Measurements from ENCODE around the gene CAMTA1. TPM values are rescaled to one million over a fixed set of nuclear protein-coding genes. Genes with fewer than 3 reads are reported as not detected.

Gene CAMTA1
- total RNA-seq, 1 donor from 2014 or later = 77.6 TPM

GRCh38 chr1:7009741-7010525, 224.7 kb downstream of the CAMTA1 start:
- no peak for FAIRE-seq
- H3K4me3 ChIP-seq (ENCODE audit: insufficient read depth, low read depth, low read length) = no peak overlapping the region
- peaks cover 12% of the 10 kb centered on the region for H3K27me3 ChIP-seq (ENCODE audit: insufficient read depth, low read length)
- DNase-seq (ENCODE audit: low read depth) = no peak
- no peaks in the 10 kb centered on the region for H3K36me3 ChIP-seq (ENCODE audit: insufficient read depth, low read length)
- H3K4me2 ChIP-seq (ENCODE audit: low read length) = no peak overlapping the region
- no peaks in the 10 kb centered on the region for H3K4me1 ChIP-seq (ENCODE audit: insufficient read depth, low read length)
- H3K79me2 ChIP-seq (ENCODE audit: insufficient read depth, low read length) = no peaks in the 10 kb centered on the region
- no peak for TF ChIP-seq CTCF (IDR thresholded peaks at IDR 0.05; ENCODE audit: insufficient read depth, low read depth, low read length)
- TF ChIP-seq EZH2 (IDR thresholded peaks at IDR 0.05; ENCODE audit: insufficient read depth, low read length) = no peak
- H4K20me1 ChIP-seq (ENCODE audit: insufficient read depth, low read length) = no peaks in the 10 kb centered on the region
- no peak overlapping the region for H3K27ac ChIP-seq (ENCODE audit: low read depth, low read length)
- H3K4me1 Mint-ChIP-seq (ENCODE audit: low read depth, unreplicated experiment) = no peaks in the 10 kb centered on the region
- no peaks in the 10 kb centered on the region for H3K9me3 ChIP-seq (ENCODE audit: insufficient read depth, low read depth, low read length)
- H3K27me3 Mint-ChIP-seq (ENCODE audit: low read depth, unreplicated experiment) = peaks cover 56% of the 10 kb centered on the region
- no peak overlapping the region for H3K4me3 Mint-ChIP-seq (ENCODE audit: unreplicated experiment)
- peaks cover 2% of the 10 kb centered on the region for H3K36me3 Mint-ChIP-seq (ENCODE audit: low read depth, unreplicated experiment)
- H3K9me3 Mint-ChIP-seq (ENCODE audit: unreplicated experiment) = peaks cover 3% of the 10 kb centered on the region
- no peak overlapping the region for H3K27ac Mint-ChIP-seq (ENCODE audit: unreplicated experiment)
- no peak overlapping the region for H3K9ac ChIP-seq (ENCODE audit: low read length)
- H2AFZ ChIP-seq (ENCODE audit: low read depth, low read length) = no peak overlapping the region

DNA sequence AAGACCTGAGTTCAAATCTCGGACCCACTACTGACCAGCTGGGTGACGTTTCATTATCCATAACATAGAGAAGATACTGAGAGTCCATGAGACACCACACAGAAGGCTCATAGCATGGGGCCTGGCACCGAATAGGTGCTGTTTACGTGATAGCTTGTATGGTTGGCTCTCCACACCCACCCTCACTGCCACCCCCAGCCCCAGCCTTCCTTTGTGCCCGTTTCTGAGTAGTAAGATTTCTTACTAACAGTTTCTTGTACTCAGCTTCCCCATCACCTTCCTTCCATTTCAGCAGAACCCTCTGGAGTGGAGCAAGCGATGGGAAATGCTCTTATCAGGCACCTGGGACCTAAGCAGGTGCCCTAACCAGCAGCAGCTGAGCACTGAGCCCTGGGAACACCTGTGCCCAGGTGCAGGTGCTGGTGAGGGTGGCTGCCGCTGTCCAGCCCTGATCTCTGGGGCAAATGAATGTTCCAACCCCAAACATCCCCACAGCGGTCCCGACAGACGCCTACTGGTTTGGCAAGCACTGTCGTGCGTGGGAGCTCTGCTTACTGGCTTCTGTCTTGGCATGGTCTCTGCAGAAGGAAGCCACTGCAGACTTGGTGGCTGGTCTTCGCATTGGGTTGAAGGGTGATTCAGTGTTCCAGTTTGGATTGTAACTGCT, 225.4 kb downstream of the CAMTA1 start:
- H3K36me3 Mint-ChIP-seq (ENCODE audit: low read depth, unreplicated experiment) = peaks cover 2% of the 10 kb centered on the region
- no peak overlapping the region for H3K4me3 ChIP-seq (ENCODE audit: insufficient read depth, low read depth, low read length)
- TF ChIP-seq CTCF (IDR thresholded peaks at IDR 0.05; ENCODE audit: insufficient read depth, low read depth, low read length) (no peak), EZH2 (IDR thresholded peaks at IDR 0.05; ENCODE audit: insufficient read depth, low read length) (no peak)

More for the DNA sequence above, 225.4 kb downstream of the CAMTA1 start:
- Histone ChIP-seq H3K27ac (ENCODE audit: low read depth, low read length) (no peak overlapping the region), H3K4me2 (ENCODE audit: low read length) (no peak overlapping the region), H4K20me1 (ENCODE audit: insufficient read depth, low read length) (no peaks in the 10 kb centered on the region), H3K36me3 (ENCODE audit: insufficient read depth, low read length) (no peaks in the 10 kb centered on the region), H3K9me3 (ENCODE audit: insufficient read depth, low read depth, low read length) (no peaks in the 10 kb centered on the region), H3K4me1 (ENCODE audit: insufficient read depth, low read length) (no peaks in the 10 kb centered on the region), H3K79me2 (ENCODE audit: insufficient read depth, low read length) (no peaks in the 10 kb centered on the region), H2AFZ (ENCODE audit: low read depth, low read length) (no peak overlapping the region), H3K9ac (ENCODE audit: low read length) (no peak overlapping the region), H3K27me3 (ENCODE audit: insufficient read depth, low read length) (peaks cover 12% of the 10 kb centered on the region)
- peaks cover 3% of the 10 kb centered on the region for H3K9me3 Mint-ChIP-seq (ENCODE audit: unreplicated experiment)
- no peaks in the 10 kb centered on the region for H3K4me1 Mint-ChIP-seq (ENCODE audit: low read depth, unreplicated experiment)
- H3K27ac Mint-ChIP-seq (ENCODE audit: unreplicated experiment) = no peak overlapping the region
- DNase-seq (ENCODE audit: low read depth) (no peak), FAIRE-seq (no peak)
- H3K4me3 Mint-ChIP-seq (ENCODE audit: unreplicated experiment) = no peak overlapping the region
- peaks cover 55% of the 10 kb centered on the region for H3K27me3 Mint-ChIP-seq (ENCODE audit: low read depth, unreplicated experiment)

Data from astrocyte (in vitro differentiated cells and primary cell).